H1 (cell line): ENCODE measurements around the gene OTOGL. TPM values are rescaled to one million over a fixed set of nuclear protein-coding genes. Genes with fewer than 3 reads are reported as not detected.

Source experiments
- CTCF ChIA-PET: fragments of 300-600 bp; sonication (Branson Sonifier 250); formaldehyde crosslinking; loops from one replicate; lab custom pipeline; 2021; ENCODE audit not compliant: partially characterized antibody; lab: Charles Lee
- POLR2A ChIA-PET: fragments of 300-600 bp; sonication (Branson Sonifier 250); formaldehyde crosslinking; loops from one replicate; lab custom pipeline; 2021; ENCODE audit warnings: inconsistent platforms; ENCODE audit not compliant: partially characterized antibody; lab: Charles Lee
- DNase-seq, 2 experiments: peaks; one replicate each; pipeline versions ENCODE4 v3.0.0 to v3.0.0-alpha.2; 2010 to 2022; ENCODE audit warnings: low spot score in 2 of 2, low read depth in 1 of 2, mixed read lengths in 1 of 2
- FAIRE-seq: peaks from 2 replicates; lab custom pipeline; 2011; peaks lifted over from hg19 to GRCh38; lab: Jason Lieb, UNC
- H2AFZ ChIP-seq: 2 replicates; pipeline ENCODE4 v1.8.1; 2012; ENCODE audit warnings: low read length, inconsistent platforms
- H2AK5ac ChIP-seq: 2 replicates; pipeline ENCODE4 v1.6.1; 2013; ENCODE audit warnings: low read depth, low read length
- H2BK120ac ChIP-seq: replicated peaks from 2 replicates; pipeline ENCODE3; 2013; ENCODE audit warnings: low read depth, low read length, inconsistent platforms
- H2BK12ac ChIP-seq: 2 replicates; pipeline ENCODE4 v1.6.1; 2013; ENCODE audit warnings: low read depth, low read length
- H2BK15ac ChIP-seq: 2 replicates; pipeline ENCODE4 v1.6.1; 2013; ENCODE audit warnings: low read length
- H2BK20ac ChIP-seq: 2 replicates; pipeline ENCODE4 v1.6.1; 2013; ENCODE audit warnings: low read length
- H2BK5ac ChIP-seq: 2 replicates; pipeline ENCODE4 v1.6.1; 2013; ENCODE audit warnings: low read depth, low read length
- H3K14ac ChIP-seq: 2 replicates; pipeline ENCODE4 v1.6.1; 2013; ENCODE audit warnings: inconsistent platforms; ENCODE audit not compliant: insufficient read length
- H3K18ac ChIP-seq: 2 replicates; pipeline ENCODE4 v1.6.1; 2013; ENCODE audit warnings: low read length; ENCODE audit errors: extremely low read depth
- H3K23ac ChIP-seq: 2 replicates; pipeline ENCODE4 v1.6.1; 2013; ENCODE audit warnings: inconsistent platforms; ENCODE audit not compliant: insufficient read length
- H3K23me2 ChIP-seq: 2 replicates; pipeline ENCODE4 v1.6.1; 2013; ENCODE audit warnings: low read depth, low read length
- H3K27ac ChIP-seq: 2 replicates; pipeline ENCODE4 v1.6.1; 2011; ENCODE audit warnings: low read depth, low read length, inconsistent platforms
- H3K27me3 ChIP-seq, 4 experiments: replicated peaks in 1 of 4; 1 replicate in 1 of 4; 2 replicates in 3 of 4; pipeline versions ENCODE4 v1.6.1 to v1.8.1; 2011 to 2013; ENCODE audit warnings: low read length in 3 of 4, mild to moderate bottlenecking in 3 of 4, inconsistent platforms in 2 of 4, mixed read lengths in 2 of 4, moderate library complexity in 1 of 4; ENCODE audit not compliant: control insufficient read depth in 3 of 4, insufficient read depth in 3 of 4; ENCODE audit errors: extremely low read depth in 1 of 4
- H3K36me3 ChIP-seq, 4 experiments: 2 replicates each; pipeline versions ENCODE4 v1.6.1 to v1.8.1; 2011 to 2013; ENCODE audit warnings: mild to moderate bottlenecking in 4 of 4, low read length in 3 of 4, moderate library complexity in 2 of 4, control low read depth in 1 of 4, inconsistent platforms in 1 of 4; ENCODE audit not compliant: insufficient read depth in 4 of 4, control insufficient read depth in 2 of 4
- H3K4ac ChIP-seq: replicated peaks from 2 replicates; pipeline ENCODE3; 2013; ENCODE audit warnings: low read length, low read depth, mixed read lengths, inconsistent platforms; ENCODE audit not compliant: insufficient read length
- H3K4me1 ChIP-seq, 4 experiments: replicated peaks in 1 of 4; 1 replicate in 1 of 4; 2 replicates in 3 of 4; pipeline versions ENCODE4 v1.6.1 to v1.8.1; 2011 to 2013; ENCODE audit warnings: low read length in 3 of 4, inconsistent platforms in 2 of 4, mixed read lengths in 1 of 4; ENCODE audit not compliant: insufficient read depth in 4 of 4, control insufficient read depth in 3 of 4
- H3K4me2 ChIP-seq, 2 experiments: 2 replicates each; pipeline versions ENCODE4 v1.6.1 to v1.8.1; 2011 to 2013; ENCODE audit warnings: low read depth in 2 of 2, low read length in 2 of 2, control low read depth in 1 of 2, inconsistent platforms in 1 of 2, mild to moderate bottlenecking in 1 of 2; ENCODE audit not compliant: insufficient read depth in 1 of 2
- H3K4me3 ChIP-seq, 4 experiments: fragments of 200-600, 300-600 bp in 1 of 4; sonication (generic), shearing (Covaris generic), sonication (Bioruptor Twin) in 1 of 4; 2 replicates each; pipeline versions ENCODE4 v1.5.1 to v1.8.1; 2011 to 2016; ENCODE audit warnings: low read length in 4 of 4, low read depth in 3 of 4, control low read depth in 2 of 4, inconsistent platforms in 2 of 4, mild to moderate bottlenecking in 2 of 4, mixed read lengths in 1 of 4, moderate library complexity in 1 of 4; ENCODE audit not compliant: insufficient read depth in 2 of 4; ENCODE audit errors: extremely low read depth in 1 of 4
- H3K56ac ChIP-seq: replicated peaks from 2 replicates; pipeline ENCODE3; 2013; ENCODE audit warnings: low read depth, mild to moderate bottlenecking, mixed read lengths, low read length, inconsistent platforms; ENCODE audit not compliant: insufficient read length
- H3K79me1 ChIP-seq: 2 replicates; pipeline ENCODE4 v1.6.1; 2013; ENCODE audit warnings: low read depth, low read length, control low read depth
- H3K79me2 ChIP-seq, 2 experiments: 2 replicates each; pipeline versions ENCODE4 v1.6.1 to v1.8.1; 2012 to 2013; ENCODE audit warnings: low read length in 2 of 2, mild to moderate bottlenecking in 2 of 2, inconsistent platforms in 1 of 2; ENCODE audit not compliant: insufficient read depth in 2 of 2, control insufficient read depth in 1 of 2
- H3K9ac ChIP-seq, 4 experiments: replicated peaks in 1 of 4; 1 replicate in 1 of 4; 2 replicates in 3 of 4; pipeline versions ENCODE4 v1.6.1 to v1.8.1; 2011 to 2013; ENCODE audit warnings: low read depth in 3 of 4, low read length in 3 of 4, control low read depth in 2 of 4, mild to moderate bottlenecking in 2 of 4, moderate library complexity in 2 of 4, inconsistent platforms in 1 of 4; ENCODE audit errors: extremely low read depth in 1 of 4
- H3K9me3 ChIP-seq, 2 experiments: 2 replicates each; pipeline versions ENCODE4 v1.6.1 to v1.8.1; 2012 to 2013; ENCODE audit warnings: mild to moderate bottlenecking in 2 of 2, moderate library complexity in 2 of 2, control low read depth in 1 of 2, inconsistent platforms in 1 of 2, low read depth in 1 of 2, low read length in 1 of 2, mixed read lengths in 1 of 2; ENCODE audit not compliant: insufficient read depth in 2 of 2
- H4K20me1 ChIP-seq, 2 experiments: replicated peaks in 1 of 2; 2 replicates each; pipeline versions ENCODE3 to v1.8.1; 2011 to 2013; ENCODE audit warnings: inconsistent platforms in 2 of 2, low read length in 2 of 2, mild to moderate bottlenecking in 1 of 2; ENCODE audit not compliant: insufficient read depth in 2 of 2, control insufficient read depth in 1 of 2
- H4K5ac ChIP-seq: 2 replicates; pipeline ENCODE4 v1.6.1; 2013; ENCODE audit warnings: low read length, low read depth, mixed read lengths, inconsistent platforms; ENCODE audit not compliant: insufficient read length
- H4K8ac ChIP-seq: 2 replicates; pipeline ENCODE4 v1.8.0; 2013; ENCODE audit warnings: mild to moderate bottlenecking, moderate library complexity, low read length, inconsistent platforms; ENCODE audit not compliant: insufficient read depth; ENCODE audit errors: extremely low read depth
- H4K91ac ChIP-seq: replicated peaks from 2 replicates; pipeline ENCODE3; 2013; ENCODE audit warnings: low read length, mixed read lengths, inconsistent platforms; ENCODE audit not compliant: insufficient read length
- ATF3 ChIP-seq: IDR thresholded peaks from 2 replicates; pipeline ENCODE4 v1.6.1; 2011; ENCODE audit warnings: low read depth, mild to moderate bottlenecking, low read length; ENCODE audit not compliant: insufficient read depth
- CBX8 ChIP-seq: fragments of 300-800, 300-1000 bp; sonication (generic); IDR thresholded peaks from 2 replicates; pipeline ENCODE4 v1.7.1; 2016; ENCODE audit warnings: low read depth, low read length, borderline replicate concordance
- JUND ChIP-seq: IDR thresholded peaks from 2 replicates; pipeline ENCODE4 v1.6.1; 2011; ENCODE audit warnings: mild to moderate bottlenecking, improper control_type of control experiment, low read length
- NANOG ChIP-seq: IDR thresholded peaks from 2 replicates; pipeline ENCODE4 v1.6.1; 2011; ENCODE audit warnings: low read length, low read depth, mild to moderate bottlenecking, inconsistent platforms; ENCODE audit not compliant: insufficient read depth, poor library complexity, severe bottlenecking
- RAD21 ChIP-seq, 2 experiments: IDR thresholded peaks in 1 of 2; conservative IDR thresholded peaks in 1 of 2; 2 replicates each; pipeline ENCODE4 v1.6.1; 2011; ENCODE audit warnings: low read depth in 2 of 2, low read length in 2 of 2, improper control_type of control experiment in 1 of 2, inconsistent platforms in 1 of 2, mild to moderate bottlenecking in 1 of 2, moderate library complexity in 1 of 2
- SIRT6 ChIP-seq: IDR thresholded peaks from one replicate; pipeline ENCODE4 v1.7.1; 2012; ENCODE audit warnings: low read length, inconsistent platforms
- SIX5 ChIP-seq: IDR thresholded peaks from 2 replicates; pipeline ENCODE4 v1.6.1; 2011; ENCODE audit warnings: mild to moderate bottlenecking, low read depth, low read length
- SP2 ChIP-seq: IDR thresholded peaks from 2 replicates; pipeline ENCODE4 v1.6.1; 2012; ENCODE audit warnings: mild to moderate bottlenecking, low read length, inconsistent platforms
- TAF7 ChIP-seq: optimal IDR thresholded peaks from 2 replicates; pipeline ENCODE3; 2011; ENCODE audit warnings: low read depth, mild to moderate bottlenecking, inconsistent platforms, low read length, moderate library complexity, borderline replicate concordance
- TBP ChIP-seq: IDR thresholded peaks from 2 replicates; pipeline ENCODE4 v1.6.1; 2011; ENCODE audit warnings: low read depth, low read length, improper control_type of control experiment
- TCF12 ChIP-seq: IDR thresholded peaks from 2 replicates; pipeline ENCODE4 v1.6.1; 2011; ENCODE audit warnings: low read depth, mild to moderate bottlenecking, low read length
- WGBS, 2 experiments: shearing (Covaris generic) in 1 of 2; methylation state at CpG; one replicate each; pipeline versions ENCODE4 v1.1.6 to v1.1.7; 2013 to 2015; ENCODE audit warnings: low lambda C conversion rate in 2 of 2, mixed read lengths in 2 of 2, inconsistent platforms in 1 of 2, low coverage in 1 of 2, missing lambda C conversion rate in 1 of 2; ENCODE audit not compliant: insufficient replicate concordance in 2 of 2, insufficient coverage in 1 of 2, insufficient read length in 1 of 2; ENCODE audit errors: extremely low coverage in 1 of 2, missing lambda C conversion rate in 1 of 2; 5-methylcytosine and 5-hydroxymethylcytosine counted together
- polyA plus RNA-seq, 7 experiments: library from polyadenylated mRNA; depleted of rRNA in 3 of 7; stranded (reverse) in 5 of 7; unstranded in 2 of 7; fragments of >200 nt in 5 of 7; fragments of 200-250 nt in 2 of 7; gene quantifications; 1 replicate in 5 of 7; 2 replicates in 1 of 7; 4 replicates in 1 of 7; pipeline versions ENCODE4 v1.2.1 to v1.2.3, GENCODE V29; 2011 to 2013; ENCODE audit warnings: missing spikeins in 2 of 7, mixed read lengths in 2 of 7
- total RNA-seq: library from RNA; stranded (reverse); fragmentation: NEBNext Ultra II Directional; extraction: Animal tissue kit (Norgen Biotek cat#: 25700); gene quantifications from 2 replicates; pipeline ENCODE4 v1.2.1, GENCODE V29; 2021

OTOGL gene
- total and polyA plus RNA-seq, 2 of the 8 experiments (the other 6 are each of a cell fraction or from before 2014, with no cell fraction given): 0.12 to 0.17 TPM

- no peak overlapping the region for H3K23ac ChIP-seq
- no peak overlapping the region for H3K4me2 ChIP-seq
- no peak overlapping the region for H3K18ac ChIP-seq
- H4K5ac ChIP-seq: no peak overlapping the region
- 0 out of 4 replicates have a peak, but pooled peaks cover 0 to 1% of the 10 kb centered on the region in 2 experiments for H3K9me3 ChIP-seq
- no peak overlapping the region for H3K9ac ChIP-seq
- WGBS, 2 experiments: 82% methylated on average over 3 of the region's 3 CpGs; no CpG with 5 or more reads in 1 of the 2 experiments
- no peaks in the 10 kb centered on the region for H3K23me2 ChIP-seq
- H2BK12ac ChIP-seq: no peak overlapping the region
- H2BK120ac ChIP-seq: no peak overlapping the region
- no peak overlapping the region for H2BK5ac ChIP-seq
- H3K27ac ChIP-seq: no peak overlapping the region
- no peak overlapping the region for H3K14ac ChIP-seq
- H3K79me1 ChIP-seq: no peaks in the 10 kb centered on the region
- no peak overlapping the region for H3K4ac ChIP-seq
- no peak overlapping the region for H3K4me3 ChIP-seq
- no peak for FAIRE-seq
- ChIA-PET CTCF (interaction anchor here (0.6 kb wide), 1 partner anchor 52 kb away, joined by 3 read pairs; no protein-coding TSS in a partner anchor), POLR2A (interaction anchor here (1.2 kb wide), 1 partner anchor 29 kb away, joined by 4 read pairs; no protein-coding TSS in a partner anchor)
- H4K91ac ChIP-seq: no peak overlapping the region
- TF ChIP-seq ATF3: no peak
- no peak for TF ChIP-seq NANOG
- no peak for TF ChIP-seq JUND
- TF ChIP-seq SP2: no peak
- no peak for TF ChIP-seq CBX8
- TF ChIP-seq TAF7: no peak
- no peak for TF ChIP-seq TBP
- TF ChIP-seq SIX5: no peak
- TF ChIP-seq SIRT6: no peak
- TF ChIP-seq RAD21 (IDR thresholded peaks at IDR 0.05 in 1 of 2, conservative IDR thresholded peaks at IDR 0.05 in 1 of 2; ENCODE audit: low read depth in 2 of 2, low read length in 2 of 2): no peak
- no peak for TF ChIP-seq TCF12
- H3K36me3 ChIP-seq: no peaks in the 10 kb centered on the region
- H2BK20ac ChIP-seq: no peak overlapping the region
- 0 out of 2 replicates have a peak overlapping the region, but pooled peaks have one; percentile 11 for H2AFZ ChIP-seq
- no peaks in the 10 kb centered on the region for H4K20me1 ChIP-seq
- no peaks in the 10 kb centered on the region for H3K27me3 ChIP-seq
- no peak overlapping the region for H4K8ac ChIP-seq
- no peaks in the 10 kb centered on the region for H3K79me2 ChIP-seq
- no peak overlapping the region for H2BK15ac ChIP-seq
- DNase-seq: no peak
- no peak overlapping the region for H2AK5ac ChIP-seq
- no peak overlapping the region for H3K56ac ChIP-seq
- peaks cover 0 to 5% (median 0%) of the 10 kb centered on the region in 4 experiments; a peak in 4 of 7 replicates for H3K4me1 ChIP-seq
Observed at GRCh38 chr12:80120994-80121393, 21.7 kb downstream of the OTOGL start.
